SK-N-SH treated with all-trans-retinoic acid at 6 μM for 48 hours (cell line): ENCODE measurements around the gene FBXO31.

ENCODE experiments used
- OSR1 ChIP-seq: fragments of 250-450 bp; sonication (Bioruptor Pico); IDR thresholded peaks from 2 replicates; pipeline ENCODE4 v1.8.0; 2022; ENCODE audit warnings: moderate library complexity, mild to moderate bottlenecking, inconsistent platforms
- ZFP30 ChIP-seq: fragments of 450-650 bp; formaldehyde crosslinking; IDR thresholded peaks from 2 replicates; pipeline ENCODE4 v1.5.0; 2022; ENCODE audit warnings: mild to moderate bottlenecking, moderate library complexity
- ZNF565 ChIP-seq: fragments of 450-650 bp; formaldehyde crosslinking; conservative IDR thresholded peaks from 2 replicates; pipeline ENCODE4 v1.5.0; 2020; ENCODE audit warnings: low read depth, mild to moderate bottlenecking, moderate library complexity

DNA sequence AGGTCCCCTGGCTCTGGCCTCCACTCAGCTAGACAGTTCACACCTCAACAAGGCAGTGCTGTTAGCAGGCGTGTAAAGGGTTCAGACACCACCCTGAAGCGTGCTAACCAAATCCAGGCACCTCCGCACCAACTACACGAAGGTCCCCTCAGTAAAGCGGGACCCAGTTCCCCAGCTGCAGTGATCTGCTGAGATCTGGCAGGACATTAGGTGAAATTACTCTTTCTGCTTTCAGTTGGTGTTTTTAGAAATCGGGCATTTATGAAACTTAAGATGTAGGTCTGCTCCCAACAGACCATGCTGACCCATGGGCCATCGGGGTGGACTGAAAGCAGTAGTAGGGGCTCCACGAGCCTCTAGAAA lies 27.1 kb downstream of the FBXO31 start:
- no peak for TF ChIP-seq ZFP30 (CRISPR knock-in tag)
- no peak for TF ChIP-seq ZNF565 (CRISPR knock-in tag)
- TF ChIP-seq OSR1 = no peak
